ENCODE data around the gene SPON1. TPM values are rescaled to one million over a fixed set of nuclear protein-coding genes. Genes with fewer than 3 reads are reported as not detected.

The SPON1 gene
- total and polyA plus RNA-seq, 10 of the 15 experiments (the other 5 are each of a cell fraction or from before 2014, with no cell fraction given): 0.13 to 1.1 (median 0.18) TPM; not detected in 5

DNA sequence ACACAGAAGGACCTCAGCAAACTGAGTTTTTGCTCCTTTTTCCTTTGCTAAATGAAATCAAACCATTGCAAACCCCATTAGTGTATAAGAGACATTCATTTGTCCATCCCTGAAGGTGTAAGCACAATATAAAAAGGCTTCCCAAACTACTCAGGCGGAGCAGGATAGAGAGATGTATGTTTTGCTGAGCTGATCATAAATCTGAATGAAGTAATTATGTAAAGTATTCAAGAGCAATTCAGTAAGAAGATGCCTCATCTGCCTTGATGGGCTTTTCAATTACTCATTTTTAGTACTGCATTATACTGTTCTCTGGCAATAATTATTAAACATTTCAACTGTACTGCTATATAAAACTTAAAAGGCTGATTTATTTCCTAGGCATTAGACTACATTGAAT lies 65.0 kb downstream of the SPON1 start (continued):
- TF ChIP-seq, protein P1, sequence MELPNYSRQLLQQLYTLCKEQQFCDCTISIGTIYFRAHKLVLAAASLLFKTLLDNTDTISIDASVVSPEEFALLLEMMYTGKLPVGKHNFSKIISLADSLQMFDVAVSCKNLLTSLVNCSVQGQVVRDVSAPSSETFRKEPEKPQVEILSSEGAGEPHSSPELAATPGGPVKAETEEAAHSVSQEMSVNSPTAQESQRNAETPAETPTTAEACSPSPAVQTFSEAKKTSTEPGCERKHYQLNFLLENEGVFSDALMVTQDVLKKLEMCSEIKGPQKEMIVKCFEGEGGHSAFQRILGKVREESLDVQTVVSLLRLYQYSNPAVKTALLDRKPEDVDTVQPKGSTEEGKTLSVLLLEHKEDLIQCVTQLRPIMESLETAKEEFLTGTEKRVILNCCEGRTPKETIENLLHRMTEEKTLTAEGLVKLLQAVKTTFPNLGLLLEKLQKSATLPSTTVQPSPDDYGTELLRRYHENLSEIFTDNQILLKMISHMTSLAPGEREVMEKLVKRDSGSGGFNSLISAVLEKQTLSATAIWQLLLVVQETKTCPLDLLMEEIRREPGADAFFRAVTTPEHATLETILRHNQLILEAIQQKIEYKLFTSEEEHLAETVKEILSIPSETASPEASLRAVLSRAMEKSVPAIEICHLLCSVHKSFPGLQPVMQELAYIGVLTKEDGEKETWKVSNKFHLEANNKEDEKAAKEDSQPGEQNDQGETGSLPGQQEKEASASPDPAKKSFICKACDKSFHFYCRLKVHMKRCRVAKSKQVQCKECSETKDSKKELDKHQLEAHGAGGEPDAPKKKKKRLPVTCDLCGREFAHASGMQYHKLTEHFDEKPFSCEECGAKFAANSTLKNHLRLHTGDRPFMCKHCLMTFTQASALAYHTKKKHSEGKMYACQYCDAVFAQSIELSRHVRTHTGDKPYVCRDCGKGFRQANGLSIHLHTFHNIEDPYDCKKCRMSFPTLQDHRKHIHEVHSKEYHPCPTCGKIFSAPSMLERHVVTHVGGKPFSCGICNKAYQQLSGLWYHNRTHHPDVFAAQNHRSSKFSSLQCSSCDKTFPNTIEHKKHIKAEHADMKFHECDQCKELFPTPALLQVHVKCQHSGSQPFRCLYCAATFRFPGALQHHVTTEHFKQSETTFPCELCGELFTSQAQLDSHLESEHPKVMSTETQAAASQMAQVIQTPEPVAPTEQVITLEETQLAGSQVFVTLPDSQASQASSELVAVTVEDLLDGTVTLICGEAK (IDR thresholded peaks at IDR 0.05; ENCODE audit: borderline replicate concordance): no peak
- TF ChIP-seq, protein P2, sequence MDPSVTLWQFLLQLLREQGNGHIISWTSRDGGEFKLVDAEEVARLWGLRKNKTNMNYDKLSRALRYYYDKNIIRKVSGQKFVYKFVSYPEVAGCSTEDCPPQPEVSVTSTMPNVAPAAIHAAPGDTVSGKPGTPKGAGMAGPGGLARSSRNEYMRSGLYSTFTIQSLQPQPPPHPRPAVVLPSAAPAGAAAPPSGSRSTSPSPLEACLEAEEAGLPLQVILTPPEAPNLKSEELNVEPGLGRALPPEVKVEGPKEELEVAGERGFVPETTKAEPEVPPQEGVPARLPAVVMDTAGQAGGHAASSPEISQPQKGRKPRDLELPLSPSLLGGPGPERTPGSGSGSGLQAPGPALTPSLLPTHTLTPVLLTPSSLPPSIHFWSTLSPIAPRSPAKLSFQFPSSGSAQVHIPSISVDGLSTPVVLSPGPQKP (IDR thresholded peaks at IDR 0.05; ENCODE audit: low read depth, low read length): no peak
- no peak for TF ChIP-seq MTA3 (IDR thresholded peaks at IDR 0.05; ENCODE audit: borderline replicate concordance, low read length)
- no peak for TF ChIP-seq SPI1 (IDR thresholded peaks at IDR 0.05; ENCODE audit: borderline replicate concordance, insufficient read depth, low read depth, low read length)
- no peak for TF ChIP-seq ZNF384 (IDR thresholded peaks at IDR 0.05; ENCODE audit: borderline replicate concordance, low read depth, low read length)

DNA sequence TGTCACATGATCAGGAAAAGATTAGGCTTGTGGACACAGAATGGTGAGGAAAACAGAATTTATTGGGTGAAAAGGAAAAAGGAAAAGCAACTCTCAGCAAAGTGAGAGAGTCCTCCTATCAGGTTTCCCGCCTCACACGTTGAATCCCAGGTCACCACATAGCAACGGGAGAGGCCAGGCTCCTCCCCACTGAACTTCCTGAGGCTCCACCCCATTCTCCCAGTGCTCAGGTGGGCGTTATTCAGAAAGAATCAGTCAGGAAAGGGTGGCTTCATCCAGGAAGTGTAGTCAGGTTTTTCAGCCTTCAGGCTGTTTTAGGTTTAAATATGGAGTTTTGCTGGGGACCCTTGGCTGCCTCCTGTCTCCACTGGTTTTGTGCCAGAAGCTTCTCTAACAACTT lies 66.9 kb downstream of the SPON1 start:
- no peak overlapping the region for H3K27ac ChIP-seq (ENCODE audit: control insufficient read depth, insufficient read depth)
- no peaks in the 10 kb centered on the region for H3K9me3 ChIP-seq (replicated peaks; ENCODE audit: control insufficient read depth, insufficient read depth, low read length)
- H3K27me3 ChIP-seq (replicated peaks in 1 of 2; ENCODE audit: control insufficient read depth in 2 of 2, insufficient read depth in 2 of 2, low read length in 1 of 2): no peaks in the 10 kb centered on the region
- FAIRE-seq: no peak
- no peak overlapping the region for H3K4me3 ChIP-seq
- intact Hi-C loops (cut with micrococcal nuclease; ENCODE audit: unreplicated experiment): no loop called here
- H3K4me1 ChIP-seq (ENCODE audit: control insufficient read depth, insufficient read depth, low read length): no peaks in the 10 kb centered on the region
- ChIA-PET POLR2A (no interaction called here), SMC1A (ENCODE audit: uncharacterized antibody, unreplicated experiment) (no interaction called here), CTCF (no interaction called here), RAD21 (ENCODE audit: unreplicated experiment) (no interaction called here)
- no peak overlapping the region for H3K9ac ChIP-seq (ENCODE audit: control insufficient read depth, insufficient read depth, low read length)
- H2AFZ ChIP-seq (ENCODE audit: control insufficient read depth, low read depth, low read length): no peak overlapping the region
- no peak overlapping the region for H3K4me2 ChIP-seq (ENCODE audit: control insufficient read depth, insufficient read depth)
- H3K79me2 ChIP-seq (ENCODE audit: control insufficient read depth, insufficient read depth, low read length): no peaks in the 10 kb centered on the region
- no peaks in the 10 kb centered on the region; a peak in 1 of 4 replicates for H3K36me3 ChIP-seq (ENCODE audit: control insufficient read depth in 2 of 2, insufficient read depth in 2 of 2, low read length in 1 of 2)
- WGBS (ENCODE audit: insufficient coverage, insufficient replicate concordance, low lambda C conversion rate, missing lambda C conversion rate): 18% methylated on average over 4 of the region's 4 CpGs
- DNase-seq (ENCODE audit: low read depth, low spot score): no peak
- H4K20me1 ChIP-seq (ENCODE audit: control insufficient read depth, insufficient read depth): no peaks in the 10 kb centered on the region
- no TSS peak for BruUV-seq (replicated peaks)
- ATAC-seq: no peak
- in situ Hi-C loops (cut with MboI): no loop called here
- no peak for TF ChIP-seq ZNF24 (IDR thresholded peaks at IDR 0.05)
- no peak for TF ChIP-seq NFIC (IDR thresholded peaks at IDR 0.05; ENCODE audit: low read depth, low read length)
- no peak for TF ChIP-seq IKZF2 (IDR thresholded peaks at IDR 0.05)
- TF ChIP-seq, protein P3, sequence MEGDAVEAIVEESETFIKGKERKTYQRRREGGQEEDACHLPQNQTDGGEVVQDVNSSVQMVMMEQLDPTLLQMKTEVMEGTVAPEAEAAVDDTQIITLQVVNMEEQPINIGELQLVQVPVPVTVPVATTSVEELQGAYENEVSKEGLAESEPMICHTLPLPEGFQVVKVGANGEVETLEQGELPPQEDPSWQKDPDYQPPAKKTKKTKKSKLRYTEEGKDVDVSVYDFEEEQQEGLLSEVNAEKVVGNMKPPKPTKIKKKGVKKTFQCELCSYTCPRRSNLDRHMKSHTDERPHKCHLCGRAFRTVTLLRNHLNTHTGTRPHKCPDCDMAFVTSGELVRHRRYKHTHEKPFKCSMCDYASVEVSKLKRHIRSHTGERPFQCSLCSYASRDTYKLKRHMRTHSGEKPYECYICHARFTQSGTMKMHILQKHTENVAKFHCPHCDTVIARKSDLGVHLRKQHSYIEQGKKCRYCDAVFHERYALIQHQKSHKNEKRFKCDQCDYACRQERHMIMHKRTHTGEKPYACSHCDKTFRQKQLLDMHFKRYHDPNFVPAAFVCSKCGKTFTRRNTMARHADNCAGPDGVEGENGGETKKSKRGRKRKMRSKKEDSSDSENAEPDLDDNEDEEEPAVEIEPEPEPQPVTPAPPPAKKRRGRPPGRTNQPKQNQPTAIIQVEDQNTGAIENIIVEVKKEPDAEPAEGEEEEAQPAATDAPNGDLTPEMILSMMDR (IDR thresholded peaks at IDR 0.05 in 2 of 3, conservative IDR thresholded peaks at IDR 0.05 in 1 of 3; ENCODE audit: control insufficient read depth in 2 of 3, extremely low read depth in 1 of 3, insufficient read depth in 1 of 3, low read depth in 3 of 3, low read length in 3 of 3): no peak
- no peak for TF ChIP-seq CEBPB (IDR thresholded peaks at IDR 0.05; ENCODE audit: borderline replicate concordance in 1 of 2, low read depth in 2 of 2, low read length in 2 of 2)
- TF ChIP-seq RUNX3 (IDR thresholded peaks at IDR 0.05; ENCODE audit: low read length): no peak
- no peak for TF ChIP-seq PAX8 (IDR thresholded peaks at IDR 0.05)
- TF ChIP-seq IRF4 (IDR thresholded peaks at IDR 0.05; ENCODE audit: low read depth, low read length): no peak
- TF ChIP-seq CHD1 (IDR thresholded peaks at IDR 0.05; ENCODE audit: low read depth, low read length): no peak
- TF ChIP-seq, protein P4, sequence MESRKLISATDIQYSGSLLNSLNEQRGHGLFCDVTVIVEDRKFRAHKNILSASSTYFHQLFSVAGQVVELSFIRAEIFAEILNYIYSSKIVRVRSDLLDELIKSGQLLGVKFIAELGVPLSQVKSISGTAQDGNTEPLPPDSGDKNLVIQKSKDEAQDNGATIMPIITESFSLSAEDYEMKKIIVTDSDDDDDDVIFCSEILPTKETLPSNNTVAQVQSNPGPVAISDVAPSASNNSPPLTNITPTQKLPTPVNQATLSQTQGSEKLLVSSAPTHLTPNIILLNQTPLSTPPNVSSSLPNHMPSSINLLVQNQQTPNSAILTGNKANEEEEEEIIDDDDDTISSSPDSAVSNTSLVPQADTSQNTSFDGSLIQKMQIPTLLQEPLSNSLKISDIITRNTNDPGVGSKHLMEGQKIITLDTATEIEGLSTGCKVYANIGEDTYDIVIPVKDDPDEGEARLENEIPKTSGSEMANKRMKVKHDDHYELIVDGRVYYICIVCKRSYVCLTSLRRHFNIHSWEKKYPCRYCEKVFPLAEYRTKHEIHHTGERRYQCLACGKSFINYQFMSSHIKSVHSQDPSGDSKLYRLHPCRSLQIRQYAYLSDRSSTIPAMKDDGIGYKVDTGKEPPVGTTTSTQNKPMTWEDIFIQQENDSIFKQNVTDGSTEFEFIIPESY (IDR thresholded peaks at IDR 0.05): no peak
